Measurements from ENCODE around the gene AOPEP. TPM values are rescaled to one million over a fixed set of nuclear protein-coding genes. Genes with fewer than 3 reads are reported as not detected.

AOPEP gene
- total RNA-seq, 4 donors from 2014 or later: 149 to 306 (median 193) TPM

- H3K4me3 ChIP-seq: no peak overlapping the region
- 73% methylated on average over 3 of the region's 3 CpGs for WGBS
- H3K9me3 ChIP-seq: no peaks in the 10 kb centered on the region
- no peaks in the 10 kb centered on the region for H3K27me3 ChIP-seq
- DNase-seq (ENCODE audit: low spot score in 2 of 2): no peak
- H3K36me3 ChIP-seq: no peaks in the 10 kb centered on the region
- H3K4me1 ChIP-seq: no peaks in the 10 kb centered on the region
- TF ChIP-seq POLR2A (IDR thresholded peaks at IDR 0.05) (no peak), EP300 (IDR thresholded peaks at IDR 0.05) (no peak), POLR2AphosphoS5 (IDR thresholded peaks at IDR 0.05) (no peak), CTCF (IDR thresholded peaks at IDR 0.05) (no peak)
- H3K27ac ChIP-seq: no peak overlapping the region
Measured at GRCh38 chr9:94740145-94740840, 13.8 kb downstream of the AOPEP start.

- H3K4me3 ChIP-seq: no peak overlapping the region
- H3K4me1 ChIP-seq: no peaks in the 10 kb centered on the region
- no peak for DNase-seq (ENCODE audit: low spot score in 2 of 2)
- H3K27ac ChIP-seq: no peak overlapping the region
- TF ChIP-seq POLR2A (IDR thresholded peaks at IDR 0.05): no peak
- no peak for TF ChIP-seq POLR2AphosphoS5 (IDR thresholded peaks at IDR 0.05)
- TF ChIP-seq CTCF (IDR thresholded peaks at IDR 0.05): no peak
- no peaks in the 10 kb centered on the region for H3K27me3 ChIP-seq
- no peaks in the 10 kb centered on the region for H3K36me3 ChIP-seq
- whole genome bisulfite sequencing: 72% methylated on average over 3 of the region's 3 CpGs
- no peaks in the 10 kb centered on the region for H3K9me3 ChIP-seq
Measured at GRCh38 chr9:94741866-94742265, 15.4 kb downstream of the AOPEP start.

GRCh38 chr9:94743035-94743954, 16.8 kb downstream of the AOPEP start:
- Histone ChIP-seq H3K4me1 (no peaks in the 10 kb centered on the region), H3K27ac (no peak overlapping the region), H3K4me3 (no peak overlapping the region), H3K36me3 (no peaks in the 10 kb centered on the region), H3K9me3 (no peaks in the 10 kb centered on the region), H3K27me3 (no peaks in the 10 kb centered on the region)
- no peak for DNase-seq (ENCODE audit: low spot score in 2 of 2)
- 71% methylated on average over 6 of the region's 6 CpGs for WGBS
- TF ChIP-seq POLR2AphosphoS5 (IDR thresholded peaks at IDR 0.05) (no peak), CTCF (IDR thresholded peaks at IDR 0.05) (no peak), EP300 (IDR thresholded peaks at IDR 0.05) (no peak), POLR2A (IDR thresholded peaks at IDR 0.05) (no peak)

- H3K27me3 ChIP-seq: no peaks in the 10 kb centered on the region
- H3K9me3 ChIP-seq: no peaks in the 10 kb centered on the region
- no peak for DNase-seq (ENCODE audit: low spot score in 2 of 2)
- H3K4me3 ChIP-seq: no peak overlapping the region
- H3K36me3 ChIP-seq: no peaks in the 10 kb centered on the region
- no peak overlapping the region for H3K27ac ChIP-seq
- H3K4me1 ChIP-seq: no peaks in the 10 kb centered on the region
- no peak for TF ChIP-seq CTCF (IDR thresholded peaks at IDR 0.05)
- WGBS: 99% methylated on average over 8 of the region's 8 CpGs
Measured at GRCh38 chr9:94745806-94746540, 19.5 kb downstream of the AOPEP start.

Data from suprapubic skin (tissue), 4 donors.